Right lobe of liver (tissue), 4 donors: ENCODE data around the gene RPP21.

ENCODE experiments used
- POLR2A ChIP-seq: fragments of 450-650 bp; IDR thresholded peaks from one replicate; pipeline ENCODE4 v1.6.1; 2017; ENCODE audit warnings: antibody characterized with exemption, mild to moderate bottlenecking
- TF ChIP-seq, protein P1 (sequence below), 4 donors: fragments of 200-600 bp in 3 of 4; fragments of 450-650 bp in 1 of 4; IDR thresholded peaks; one replicate each; pipeline versions ENCODE4 v1.5.1 to v1.8.0; 2016 to 2022; ENCODE audit warnings: antibody characterized with exemption in 4 of 4, mild to moderate bottlenecking in 2 of 4
- donor health status: DM: no; HTN: no; CAD: no.
- donor health status: DM: no; HTN: no; CAD: no.
- donor health status: DM: no; HTN: yes; CAD: no.

DNA sequence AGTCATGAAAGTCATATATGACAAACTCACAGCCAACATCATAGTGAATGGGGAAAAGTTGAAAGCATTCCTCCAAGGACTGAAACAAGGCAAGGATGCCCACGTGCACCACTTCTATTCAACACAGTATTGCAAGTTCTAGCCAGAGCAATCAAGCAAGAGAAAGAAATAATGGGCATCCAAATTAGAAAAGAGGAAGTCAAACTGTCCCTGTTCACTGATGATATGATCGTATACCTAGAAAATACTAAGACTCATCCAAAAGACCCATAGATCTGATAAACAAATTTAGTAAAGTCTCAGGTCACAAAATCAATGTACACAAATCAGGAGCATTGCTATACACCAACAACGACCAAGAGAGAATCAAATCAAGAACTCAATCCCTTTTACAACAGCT, 41.2 kb downstream of the RPP21 start:
- no peak for TF ChIP-seq POLR2A
- TF ChIP-seq, protein P1, sequence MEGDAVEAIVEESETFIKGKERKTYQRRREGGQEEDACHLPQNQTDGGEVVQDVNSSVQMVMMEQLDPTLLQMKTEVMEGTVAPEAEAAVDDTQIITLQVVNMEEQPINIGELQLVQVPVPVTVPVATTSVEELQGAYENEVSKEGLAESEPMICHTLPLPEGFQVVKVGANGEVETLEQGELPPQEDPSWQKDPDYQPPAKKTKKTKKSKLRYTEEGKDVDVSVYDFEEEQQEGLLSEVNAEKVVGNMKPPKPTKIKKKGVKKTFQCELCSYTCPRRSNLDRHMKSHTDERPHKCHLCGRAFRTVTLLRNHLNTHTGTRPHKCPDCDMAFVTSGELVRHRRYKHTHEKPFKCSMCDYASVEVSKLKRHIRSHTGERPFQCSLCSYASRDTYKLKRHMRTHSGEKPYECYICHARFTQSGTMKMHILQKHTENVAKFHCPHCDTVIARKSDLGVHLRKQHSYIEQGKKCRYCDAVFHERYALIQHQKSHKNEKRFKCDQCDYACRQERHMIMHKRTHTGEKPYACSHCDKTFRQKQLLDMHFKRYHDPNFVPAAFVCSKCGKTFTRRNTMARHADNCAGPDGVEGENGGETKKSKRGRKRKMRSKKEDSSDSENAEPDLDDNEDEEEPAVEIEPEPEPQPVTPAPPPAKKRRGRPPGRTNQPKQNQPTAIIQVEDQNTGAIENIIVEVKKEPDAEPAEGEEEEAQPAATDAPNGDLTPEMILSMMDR (IDR thresholded peaks at IDR 0.05) = no peak
